Bronchial epithelial cell (primary cell): Measurements from ENCODE around the gene GYPB. TPM values are rescaled to one million over a fixed set of nuclear protein-coding genes. Genes with fewer than 3 reads are reported as not detected.
"Not testable (repeated sequence)": the region's sequence is repeated elsewhere in the genome, so short reads cannot be mapped to it uniquely, and the experiment has no call there.

Experiments
- DNase-seq: peaks from one replicate; pipeline ENCODE4 v3.0.0-alpha.2; 2010; ENCODE audit warnings: low read depth
- FAIRE-seq: peaks from 2 replicates; lab custom pipeline; 2011; peaks lifted over from hg19 to GRCh38; lab: Jason Lieb, UNC
- H3K27me3 ChIP-seq: 2 replicates; pipeline ENCODE4 v1.5.1; 2011; ENCODE audit warnings: low read length; ENCODE audit not compliant: control insufficient read depth, insufficient read depth
- H3K36me3 ChIP-seq: 2 replicates; pipeline ENCODE4 v1.5.1; 2011; ENCODE audit warnings: low read length; ENCODE audit not compliant: control insufficient read depth, insufficient read depth
- H3K4me3 ChIP-seq: 2 replicates; pipeline ENCODE4 v1.5.1; 2011; ENCODE audit warnings: mild to moderate bottlenecking, low read depth, low read length, control low read depth
- CTCF ChIP-seq: IDR thresholded peaks from 2 replicates; pipeline ENCODE4 v1.5.1; 2011; ENCODE audit warnings: mild to moderate bottlenecking, moderate library complexity, low read length, control low read depth, inconsistent platforms; ENCODE audit not compliant: insufficient read depth, severe bottlenecking
- total RNA-seq: library from RNA; depleted of rRNA; stranded (reverse); fragments of >200 nt; gene quantifications from 2 replicates; pipeline ENCODE4 v1.2.1, GENCODE V29; 2014

Gene GYPB
- total RNA-seq, 1 donor from 2014 or later: not detected

GRCh38 chr4:144026682-144027081 lies 7.5 kb upstream of the GYPB start:
- not testable (repeated sequence) for FAIRE-seq, DNase-seq, H3K27me3 ChIP-seq, H3K36me3 ChIP-seq, H3K4me3 ChIP-seq

GRCh38 chr4:144024399-144025053 lies 5.3 kb upstream of the GYPB start:
- FAIRE-seq, H3K4me3 ChIP-seq, H3K36me3 ChIP-seq, DNase-seq, H3K27me3 ChIP-seq: not testable (repeated sequence)

GRCh38 chr4:144022772-144023400 lies 3.7 kb upstream of the GYPB start:
- H3K4me3 ChIP-seq, H3K27me3 ChIP-seq, FAIRE-seq, DNase-seq, H3K36me3 ChIP-seq: not testable (repeated sequence)

- DNase-seq: peak; percentile 10
- not testable (repeated sequence) for H3K4me3 ChIP-seq, H3K27me3 ChIP-seq, H3K36me3 ChIP-seq, FAIRE-seq
- peak; percentile 52 for TF ChIP-seq CTCF
Observed at GRCh38 chr4:144021336-144021990, 2.3 kb upstream of the GYPB start.

GRCh38 chr4:144018223-144019000 lies 768 bp downstream of the GYPB start:
- FAIRE-seq, DNase-seq, H3K4me3 ChIP-seq, H3K36me3 ChIP-seq, H3K27me3 ChIP-seq: not testable (repeated sequence)

- not testable (repeated sequence) for FAIRE-seq, DNase-seq, H3K27me3 ChIP-seq, H3K36me3 ChIP-seq, H3K4me3 ChIP-seq
Observed at GRCh38 chr4:144017271-144017670, 1.9 kb downstream of the GYPB start.

- FAIRE-seq, H3K27me3 ChIP-seq, H3K36me3 ChIP-seq, H3K4me3 ChIP-seq: not testable (repeated sequence)
- peak; percentile 21 for DNase-seq
Observed at GRCh38 chr4:144016057-144016605, 3.0 kb downstream of the GYPB start.

GRCh38 chr4:144014808-144015207 lies 4.4 kb downstream of the GYPB start:
- no peak for DNase-seq

GRCh38 chr4:144008602-144009001 lies 10.6 kb downstream of the GYPB start:
- not testable (repeated sequence) for H3K4me3 ChIP-seq, H3K36me3 ChIP-seq, FAIRE-seq, DNase-seq, H3K27me3 ChIP-seq

More at GRCh38 chr4:144014808-144015207, 4.4 kb downstream of the GYPB start:
- no peak overlapping the region for H3K4me3 ChIP-seq
- no peak for FAIRE-seq
- H3K36me3 ChIP-seq: no peaks in the 10 kb centered on the region
- no peak for TF ChIP-seq CTCF
- H3K27me3 ChIP-seq: no peaks in the 10 kb centered on the region

- not testable (repeated sequence) for H3K36me3 ChIP-seq, FAIRE-seq, H3K4me3 ChIP-seq, H3K27me3 ChIP-seq, DNase-seq
Observed at GRCh38 chr4:144007960-144008359, 11.2 kb downstream of the GYPB start.

GRCh38 chr4:144006200-144006803 lies 12.9 kb downstream of the GYPB start:
- not testable (repeated sequence) for FAIRE-seq

More at GRCh38 chr4:144006200-144006803, 12.9 kb downstream of the GYPB start:
- not testable (repeated sequence) for H3K4me3 ChIP-seq, DNase-seq, H3K27me3 ChIP-seq, H3K36me3 ChIP-seq
